MG63 (cell line): Measurements from ENCODE around the gene NBPF12. TPM values are rescaled to one million over a fixed set of nuclear protein-coding genes. Genes with fewer than 3 reads are reported as not detected.
"Not testable (repeated sequence)": the region's sequence is repeated elsewhere in the genome, so short reads cannot be mapped to it uniquely, and the experiment has no call there.

Experiments
- DNase-seq: peaks from one replicate; pipeline ENCODE4 v3.0.0-alpha.2; 2020
- H3K27me3 ChIP-seq: fragments of 250-450 bp; sonication (Bioruptor Pico); 2 replicates; pipeline ENCODE4 v1.5.1; 2020; ENCODE audit warnings: mild to moderate bottlenecking, moderate library complexity
- H3K36me3 ChIP-seq: fragments of 250-450 bp; sonication (Bioruptor Pico); 2 replicates; pipeline ENCODE4 v1.5.1; 2020; ENCODE audit warnings: mild to moderate bottlenecking, moderate library complexity
- H3K4me3 ChIP-seq: fragments of 250-450 bp; sonication (Bioruptor Pico); 2 replicates; pipeline ENCODE4 v1.5.1; 2020; ENCODE audit warnings: mild to moderate bottlenecking, moderate library complexity
- H3K9me3 ChIP-seq: fragments of 250-450 bp; sonication (Bioruptor Pico); 2 replicates; pipeline ENCODE4 v1.5.1; 2020; ENCODE audit warnings: mild to moderate bottlenecking, moderate library complexity
- total RNA-seq: library from RNA; depleted of rRNA; stranded (reverse); fragments of >200 nt; shearing (Covaris generic); gene quantifications from 2 replicates; pipeline ENCODE4 v1.2.3, GENCODE V29; 2014; ENCODE audit warnings: low replicate concordance; rRNA removed

NBPF12 gene
- 1.2 and 4.8 TPM in 2 replicates for total RNA-seq

- not testable (repeated sequence) for H3K9me3 ChIP-seq, H3K36me3 ChIP-seq, H3K27me3 ChIP-seq
- peak; percentile 94 for DNase-seq
- H3K4me3 ChIP-seq = peak within 1 kb of the TSS; percentile 86
Measured at GRCh38 chr1:146938242-146938902, at the start of gene NBPF12. TSS of gene NBPF12 (plus strand) at chr1:146938324. CDS start at chr1:146960144, 21,820 bp downstream.

- H3K9me3 ChIP-seq, DNase-seq, H3K4me3 ChIP-seq, H3K27me3 ChIP-seq, H3K36me3 ChIP-seq: not testable (repeated sequence)
Measured at GRCh38 chr1:146891355-146891754, 46.8 kb upstream of the NBPF12 start.

GRCh38 chr1:146892331-146892730 is 45.8 kb upstream of the NBPF12 start:
- DNase-seq, H3K27me3 ChIP-seq, H3K36me3 ChIP-seq, H3K9me3 ChIP-seq, H3K4me3 ChIP-seq: not testable (repeated sequence)

GRCh38 chr1:146907565-146908261 is 30.4 kb upstream of the NBPF12 start:
- H3K4me3 ChIP-seq, DNase-seq, H3K36me3 ChIP-seq, H3K9me3 ChIP-seq, H3K27me3 ChIP-seq: not testable (repeated sequence)

GRCh38 chr1:146912975-146913374 is 25.1 kb upstream of the NBPF12 start:
- H3K27me3 ChIP-seq, H3K9me3 ChIP-seq, H3K36me3 ChIP-seq, H3K4me3 ChIP-seq: not testable (repeated sequence)
- peak; percentile 4 for DNase-seq

- H3K9me3 ChIP-seq, H3K27me3 ChIP-seq, DNase-seq, H3K4me3 ChIP-seq, H3K36me3 ChIP-seq: not testable (repeated sequence)
Measured at GRCh38 chr1:146920811-146921210, 17.3 kb upstream of the NBPF12 start.

- not testable (repeated sequence) for H3K4me3 ChIP-seq, H3K9me3 ChIP-seq, DNase-seq, H3K27me3 ChIP-seq, H3K36me3 ChIP-seq
Measured at GRCh38 chr1:146922614-146923013, 15.5 kb upstream of the NBPF12 start.

GRCh38 chr1:146924106-146924505 is 14.0 kb upstream of the NBPF12 start:
- not testable (repeated sequence) for H3K27me3 ChIP-seq, DNase-seq, H3K36me3 ChIP-seq, H3K4me3 ChIP-seq, H3K9me3 ChIP-seq

- H3K4me3 ChIP-seq, H3K36me3 ChIP-seq, H3K9me3 ChIP-seq, H3K27me3 ChIP-seq, DNase-seq: not testable (repeated sequence)
Measured at GRCh38 chr1:146926413-146926812, 11.7 kb upstream of the NBPF12 start.

- DNase-seq, H3K4me3 ChIP-seq, H3K36me3 ChIP-seq, H3K9me3 ChIP-seq, H3K27me3 ChIP-seq: not testable (repeated sequence)
Measured at GRCh38 chr1:146930225-146930624, 7.9 kb upstream of the NBPF12 start.

- not testable (repeated sequence) for H3K4me3 ChIP-seq, H3K36me3 ChIP-seq, DNase-seq, H3K27me3 ChIP-seq, H3K9me3 ChIP-seq
Measured at GRCh38 chr1:146934390-146935223, 3.5 kb upstream of the NBPF12 start.

GRCh38 chr1:146937462-146937861 is 662 bp upstream of the NBPF12 start:
- not testable (repeated sequence) for H3K4me3 ChIP-seq, H3K27me3 ChIP-seq, H3K36me3 ChIP-seq, DNase-seq, H3K9me3 ChIP-seq

GRCh38 chr1:146938927-146939786 is 1.0 kb downstream of the NBPF12 start:
- peak; percentile 51 for DNase-seq
- H3K36me3 ChIP-seq, H3K27me3 ChIP-seq, H3K9me3 ChIP-seq: not testable (repeated sequence)
- H3K4me3 ChIP-seq = peak overlapping the region; percentile 86

- H3K36me3 ChIP-seq, H3K27me3 ChIP-seq, H3K4me3 ChIP-seq, H3K9me3 ChIP-seq, DNase-seq: not testable (repeated sequence)
Measured at GRCh38 chr1:146940293-146940692, 2.2 kb downstream of the NBPF12 start.

- not testable (repeated sequence) for H3K4me3 ChIP-seq, H3K36me3 ChIP-seq, H3K9me3 ChIP-seq, DNase-seq, H3K27me3 ChIP-seq
Measured at GRCh38 chr1:146943342-146943886, 5.3 kb downstream of the NBPF12 start.

- H3K9me3 ChIP-seq, H3K4me3 ChIP-seq, H3K36me3 ChIP-seq, H3K27me3 ChIP-seq, DNase-seq: not testable (repeated sequence)
Measured at GRCh38 chr1:146948127-146948526, 10.0 kb downstream of the NBPF12 start.
